ENCODE data around the gene MACIR.

Gene MACIR

DNA sequence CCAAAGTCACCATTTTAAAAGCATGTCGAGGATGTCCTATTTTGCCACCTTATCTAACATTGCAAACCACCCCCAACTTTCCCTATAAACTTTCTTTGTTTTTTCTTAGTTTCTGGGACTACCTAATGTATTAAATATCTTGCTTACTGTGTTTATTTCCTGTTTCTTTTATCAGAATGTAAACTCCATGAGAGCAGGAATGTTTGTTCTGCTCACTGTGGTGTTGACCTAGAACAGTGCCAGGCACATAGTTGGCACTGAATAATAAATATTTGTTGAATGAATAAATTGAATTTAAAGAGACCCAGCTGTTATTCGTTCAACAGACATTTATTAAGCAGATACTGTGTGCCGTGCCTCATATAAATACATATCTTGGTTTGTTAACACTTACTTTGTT is 35.2 kb downstream of the MACIR start:
- DNase-seq = no peak

GRCh38 chr5:103294906-103295305 is 36.3 kb downstream of the MACIR start:
- DNase-seq = no peak

DNA sequence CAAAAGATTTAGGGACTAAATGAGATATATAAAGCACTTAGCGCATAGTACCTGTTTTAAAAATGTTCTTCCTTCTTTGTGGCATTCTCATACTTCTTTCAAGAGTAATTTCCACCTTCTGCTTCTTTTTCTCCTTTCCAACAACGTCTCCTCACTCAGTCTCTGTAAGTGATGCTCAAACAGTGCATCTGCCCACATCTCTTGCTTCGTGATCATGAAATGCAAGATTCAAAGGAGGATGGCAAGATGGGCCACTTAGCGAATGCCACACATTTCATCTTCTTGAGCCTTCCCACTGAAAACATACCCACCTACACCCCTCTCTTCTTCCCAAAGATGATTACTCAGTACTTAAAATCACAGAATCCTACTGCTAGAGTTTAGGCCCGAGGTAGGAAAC is 36.9 kb downstream of the MACIR start:
- no peak for DNase-seq

- DNase-seq = no peak
These were observed 37.3 kb downstream of the MACIR start for GRCh38 chr5:103295871-103296270.

DNA sequence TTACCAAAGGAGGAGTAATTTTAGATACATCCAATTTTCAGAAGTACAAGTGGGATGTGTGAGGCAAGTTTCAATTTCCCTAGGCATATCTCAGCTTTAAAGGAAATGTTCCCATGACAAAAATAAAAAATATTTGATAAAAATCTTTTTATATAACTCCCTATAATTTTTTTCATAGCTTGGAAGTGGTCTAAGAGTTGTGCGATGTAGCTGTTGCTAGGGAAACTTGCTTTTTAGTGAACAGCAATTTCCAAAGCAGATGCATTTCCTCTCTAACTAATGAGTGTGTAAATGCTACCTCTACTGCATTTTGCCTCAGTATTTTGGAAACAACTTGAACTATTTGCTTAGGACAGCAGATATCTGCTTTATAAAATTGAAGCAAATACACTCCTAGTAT is 39.6 kb downstream of the MACIR start:
- DNase-seq = no peak

DNA sequence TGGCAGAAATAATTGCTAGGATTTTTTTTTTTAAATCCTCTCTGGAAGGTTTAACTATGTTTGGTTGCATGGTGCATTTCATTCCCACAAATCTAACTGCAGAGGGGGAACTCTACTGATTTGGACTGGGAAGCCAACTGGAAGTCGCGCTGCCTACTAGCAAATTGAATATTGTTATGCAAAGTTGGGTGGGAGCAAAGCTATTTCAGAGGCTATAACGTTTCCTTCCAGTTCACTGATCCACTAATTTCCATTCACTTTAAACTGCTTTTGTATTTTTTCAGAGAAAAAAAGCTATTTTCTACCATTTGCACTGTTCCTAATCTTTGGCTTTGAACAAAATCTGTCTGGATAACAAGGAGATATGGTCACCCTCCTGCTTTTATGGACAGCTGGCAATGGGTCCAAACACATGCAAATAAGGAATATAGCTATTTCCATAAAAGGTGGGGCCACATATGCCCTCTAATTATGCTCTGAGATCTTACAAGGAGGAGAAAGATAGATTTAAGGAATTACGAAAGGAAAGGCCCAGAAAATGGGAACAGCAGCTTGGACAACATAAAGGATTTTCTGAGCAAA is 40.1 kb downstream of the MACIR start:
- no peak for DNase-seq

GRCh38 chr5:103305809-103306208 is 47.2 kb downstream of the MACIR start:
- DNase-seq = no peak

GRCh38 chr5:103307470-103307869 is 48.9 kb downstream of the MACIR start:
- DNase-seq = no peak

GRCh38 chr5:103308774-103309173 is 50.2 kb downstream of the MACIR start:
- no peak for DNase-seq

GRCh38 chr5:103313056-103313455 is 54.5 kb downstream of the MACIR start:
- no peak for DNase-seq

- DNase-seq = no peak
These were observed 56.9 kb downstream of the MACIR start for GRCh38 chr5:103315455-103315854.

- no peak for DNase-seq
These were observed 68.9 kb downstream of the MACIR start for GRCh38 chr5:103327451-103327850.

- no peak for DNase-seq
These were observed 69.3 kb downstream of the MACIR start for GRCh38 chr5:103327893-103328292.
